GM12892 (cell line): ENCODE measurements around the gene MED7.

Source experiments
- DNase-seq: peaks from one replicate; pipeline ENCODE4 v3.0.0; 2011; ENCODE audit not compliant: insufficient read length
- FAIRE-seq: peaks from 2 replicates; lab custom pipeline; 2011; peaks lifted over from hg19 to GRCh38; lab: Jason Lieb, UNC
- POLR2A ChIP-seq: IDR thresholded peaks from 2 replicates; pipeline ENCODE4 v1.6.1; 2011; ENCODE audit warnings: low read depth, low read length, control low read depth
- POLR2AphosphoS5 ChIP-seq: IDR thresholded peaks from 2 replicates; pipeline ENCODE4 v1.6.1; 2011; ENCODE audit warnings: low read depth, low read length, control low read depth
- TAF1 ChIP-seq: IDR thresholded peaks from 2 replicates; pipeline ENCODE4 v1.6.1; 2011; ENCODE audit warnings: low read depth, mild to moderate bottlenecking, control low read depth, low read length, borderline replicate concordance

Gene MED7

GRCh38 chr5:157177953-157178352, 35.3 kb upstream of the MED7 start:
- FAIRE-seq (no peak), DNase-seq (no peak)
- TF ChIP-seq POLR2A (no peak), POLR2AphosphoS5 (no peak), TAF1 (no peak)

GRCh38 chr5:157175071-157175612, 32.5 kb upstream of the MED7 start:
- FAIRE-seq (no peak), DNase-seq (no peak)
- TF ChIP-seq TAF1 (no peak), POLR2AphosphoS5 (no peak), POLR2A (no peak)

GRCh38 chr5:157172403-157172802, 29.7 kb upstream of the MED7 start:
- DNase-seq (peak; percentile 45), FAIRE-seq (peak; percentile 100)
- TF ChIP-seq POLR2A = no peak
- TF ChIP-seq TAF1 = 0 out of 2 replicates have a peak, but pooled peaks have one; percentile 21
- TF ChIP-seq POLR2AphosphoS5 = peak; percentile 42; the same call in 1 of the 2 replicates

- TF ChIP-seq TAF1 (no peak), POLR2A (no peak), POLR2AphosphoS5 (no peak)
- FAIRE-seq (no peak), DNase-seq (no peak)
Measured at GRCh38 chr5:157168286-157168685, 25.6 kb upstream of the MED7 start.

GRCh38 chr5:157167214-157167621, 24.6 kb upstream of the MED7 start:
- FAIRE-seq = peak; percentile 87
- TF ChIP-seq POLR2AphosphoS5 (no peak), TAF1 (no peak), POLR2A (no peak)
- no peak for DNase-seq

- no peak for DNase-seq
- FAIRE-seq = no peak
- no peak for TF ChIP-seq POLR2AphosphoS5
- TF ChIP-seq POLR2A = no peak
- TF ChIP-seq TAF1 = no peak
Measured at GRCh38 chr5:157166214-157167213, 23.8 kb upstream of the MED7 start, which contains the start of gene GARIN3. TSS of gene GARIN3 (minus strand) at chr5:157166264. CDS start at chr5:157166168, 96 bp downstream.

- DNase-seq (no peak), FAIRE-seq (no peak)
- no peak for TF ChIP-seq POLR2AphosphoS5
- TF ChIP-seq POLR2A = no peak
- no peak for TF ChIP-seq TAF1
Measured at GRCh38 chr5:157165668-157166067, 23.0 kb upstream of the MED7 start.

- FAIRE-seq (no peak), DNase-seq (no peak)
- TF ChIP-seq TAF1 = no peak
- no peak for TF ChIP-seq POLR2AphosphoS5
- no peak for TF ChIP-seq POLR2A
Measured at GRCh38 chr5:157165261-157165660, 22.6 kb upstream of the MED7 start.

GRCh38 chr5:157164521-157164920, 21.9 kb upstream of the MED7 start:
- no peak for DNase-seq
- peak; percentile 48 for FAIRE-seq
- TF ChIP-seq POLR2AphosphoS5 = no peak
- TF ChIP-seq POLR2A = no peak

GRCh38 chr5:157162919-157163510, 20.4 kb upstream of the MED7 start:
- FAIRE-seq (no peak), DNase-seq (no peak)
- no peak for TF ChIP-seq POLR2AphosphoS5
- TF ChIP-seq TAF1 = no peak
- no peak for TF ChIP-seq POLR2A

- TF ChIP-seq POLR2AphosphoS5 (no peak), TAF1 (no peak), POLR2A (no peak)
- no peak for DNase-seq
- FAIRE-seq = no peak
Measured at GRCh38 chr5:157161996-157162395, 19.3 kb upstream of the MED7 start.

- FAIRE-seq (peak; percentile 69), DNase-seq (no peak)
- TF ChIP-seq POLR2AphosphoS5 (no peak), POLR2A (no peak), TAF1 (no peak)
Measured at GRCh38 chr5:157160001-157160400, 17.3 kb upstream of the MED7 start.
